GM23338 (cell line): ENCODE data around the gene VAPA. TPM values are rescaled to one million over a fixed set of nuclear protein-coding genes. Genes with fewer than 3 reads are reported as not detected.

ENCODE experiments used
- ATAC-seq: fragments of 200-7000 bp; cut with Tn5 transposase; 3 replicates; pipeline ENCODE4 v1.9.1; 2020
- DNase-seq: peaks from one replicate; pipeline ENCODE4 v3.0.0-alpha.2; 2015; ENCODE audit warnings: low spot score
- H2AFZ ChIP-seq: fragments of 200-600 bp; sonication (generic); 2 replicates; pipeline ENCODE4 v1.8.0; 2016; ENCODE audit warnings: antibody characterized with exemption, mild to moderate bottlenecking, moderate library complexity
- H3F3A ChIP-seq: fragments of 200-600 bp; sonication (generic); replicated peaks from 2 replicates; pipeline ENCODE4 v1.8.0; 2017; ENCODE audit warnings: antibody characterized with exemption, mixed run types, low read depth
- H3K27ac ChIP-seq: fragments of 200-600 bp; sonication (generic); 2 replicates; pipeline ENCODE4 v1.6.1; 2016; ENCODE audit warnings: low read depth
- H3K27me3 ChIP-seq: fragments of 200-600 bp; sonication (generic); 2 replicates; pipeline ENCODE4 v1.8.0; 2016; ENCODE audit warnings: mild to moderate bottlenecking, mixed run types, moderate library complexity; ENCODE audit not compliant: insufficient read depth
- H3K36me3 ChIP-seq: fragments of 200-600 bp; sonication (generic); 2 replicates; pipeline ENCODE4 v1.8.0; 2016; ENCODE audit warnings: mild to moderate bottlenecking; ENCODE audit not compliant: insufficient read depth
- H3K4me1 ChIP-seq: fragments of 200-600 bp; sonication (generic); 2 replicates; pipeline ENCODE4 v1.8.0; 2016; ENCODE audit warnings: mild to moderate bottlenecking, moderate library complexity; ENCODE audit not compliant: insufficient read depth
- H3K4me2 ChIP-seq: fragments of 200-600 bp; sonication (generic); 2 replicates; pipeline ENCODE4 v1.7.1; 2017; ENCODE audit warnings: mixed run types
- H3K4me3 ChIP-seq: fragments of 200-600 bp; sonication (generic); 2 replicates; pipeline ENCODE4 v1.6.1; 2016; ENCODE audit warnings: mixed run types
- H3K79me2 ChIP-seq: fragments of 200-600 bp; sonication (generic); replicated peaks from 2 replicates; pipeline ENCODE4 v1.8.0; 2017; ENCODE audit warnings: mild to moderate bottlenecking; ENCODE audit not compliant: insufficient read depth
- H3K9me2 ChIP-seq: fragments of 200-600 bp; sonication (generic); 2 replicates; pipeline ENCODE4 v1.8.0; 2017; ENCODE audit not compliant: insufficient read depth
- H4K20me1 ChIP-seq: fragments of 200-600 bp; sonication (generic); replicated peaks from 2 replicates; pipeline ENCODE4 v1.8.0; 2017; ENCODE audit warnings: mild to moderate bottlenecking; ENCODE audit not compliant: insufficient read depth
- H3K27ac Mint-ChIP-seq: 2 replicates; pipeline ENCODE4 v1.8.0; 2020; ENCODE audit warnings: inconsistent platforms, mild to moderate bottlenecking, moderate library complexity, mixed read lengths
- H3K27me3 Mint-ChIP-seq: 3 replicates; pipeline ENCODE4 v1.8.0; 2022; ENCODE audit warnings: low read depth, mild to moderate bottlenecking, moderate library complexity, mixed read lengths, inconsistent platforms; ENCODE audit not compliant: insufficient read depth, poor library complexity
- H3K36me3 Mint-ChIP-seq: 3 replicates; pipeline ENCODE4 v1.8.0; 2021; ENCODE audit warnings: low read depth, mild to moderate bottlenecking, inconsistent platforms, moderate library complexity, mixed read lengths
- H3K4me1 Mint-ChIP-seq: 3 replicates; pipeline ENCODE4 v1.8.0; 2020; ENCODE audit warnings: mild to moderate bottlenecking, inconsistent platforms, mixed read lengths
- H3K4me3 Mint-ChIP-seq: 3 replicates; pipeline ENCODE4 v1.8.0; 2021; ENCODE audit warnings: moderate library complexity, mild to moderate bottlenecking, inconsistent platforms, mixed read lengths
- H3K9me3 Mint-ChIP-seq: 3 replicates; pipeline ENCODE4 v1.8.0; 2020; ENCODE audit warnings: moderate library complexity, mild to moderate bottlenecking, inconsistent platforms, mixed read lengths
- CREB1 ChIP-seq: fragments of 250-450 bp; sonication (Bioruptor Pico); IDR thresholded peaks from 2 replicates; pipeline ENCODE4 v1.5.0; 2020; ENCODE audit warnings: low read depth, mild to moderate bottlenecking, moderate library complexity
- CTCF ChIP-seq, 2 experiments: fragments of 200-600 bp in 1 of 2; sonication (generic) in 1 of 2; conservative IDR thresholded peaks; 2 replicates each; pipeline versions ENCODE4 v1.5.1 to v1.6.1; 2016 to 2017; ENCODE audit warnings: antibody characterized with exemption in 2 of 2, low read depth in 2 of 2, mild to moderate bottlenecking in 2 of 2, moderate library complexity in 1 of 2
- EZH2 ChIP-seq: fragments of 200-600 bp; sonication (generic); IDR thresholded peaks from one replicate; pipeline ENCODE4 v1.8.0; 2017; ENCODE audit warnings: antibody characterized with exemption, mild to moderate bottlenecking, low read depth; ENCODE audit not compliant: unreplicated experiment
- EZH2phosphoT487 ChIP-seq: fragments of 200-600 bp; sonication (generic); IDR thresholded peaks from one replicate; pipeline ENCODE4 v1.8.1; 2018; ENCODE audit warnings: antibody characterized with exemption; ENCODE audit not compliant: unreplicated experiment
- JUNB ChIP-seq: IDR thresholded peaks from one replicate; pipeline ENCODE4 v1.6.1; 2016; ENCODE audit warnings: antibody characterized with exemption; ENCODE audit not compliant: unreplicated experiment
- NANOG ChIP-seq: IDR thresholded peaks from 2 replicates; pipeline ENCODE4 v1.6.1; 2016; ENCODE audit warnings: antibody characterized with exemption, borderline replicate concordance
- POLR2AphosphoS5 ChIP-seq: IDR thresholded peaks from 2 replicates; pipeline ENCODE4 v1.6.1; 2016; ENCODE audit warnings: antibody characterized with exemption, low read depth
- STAT1 ChIP-seq: IDR thresholded peaks from one replicate; pipeline ENCODE4 v1.6.1; 2016; ENCODE audit warnings: antibody characterized with exemption; ENCODE audit not compliant: unreplicated experiment
- ZNF114 ChIP-seq: fragments of 250-450 bp; sonication (Bioruptor Pico); IDR thresholded peaks from 2 replicates; pipeline ENCODE4 v1.5.0; 2020; ENCODE audit warnings: mild to moderate bottlenecking, moderate library complexity
- ZNF331 ChIP-seq: fragments of 250-450 bp; sonication (Bioruptor Pico); IDR thresholded peaks from 2 replicates; pipeline ENCODE4 v1.5.0; 2020; ENCODE audit warnings: low read depth, mild to moderate bottlenecking, moderate library complexity
- ZNF462 ChIP-seq: fragments of 250-450 bp; sonication (Bioruptor Pico); IDR thresholded peaks from 2 replicates; pipeline ENCODE4 v1.5.0; 2020; ENCODE audit warnings: mild to moderate bottlenecking, moderate library complexity
- polyA plus RNA-seq: library from polyadenylated mRNA; unstranded; fragments of >200 nt; fragmentation: Nextera tagmentation; extraction: Ambion mirVana; gene quantifications from 2 replicates; pipeline ENCODE4 v1.2.1, GENCODE V29; 2016
- total RNA-seq: library from RNA; depleted of rRNA; stranded (reverse); fragments of >200 nt; shearing (Covaris generic); gene quantifications from 2 replicates; pipeline ENCODE4 v1.2.3, GENCODE V29; 2014
- TF ChIP-seq, protein P1 (sequence below): IDR thresholded peaks from one replicate; pipeline ENCODE4 v1.6.1; 2018; ENCODE audit warnings: antibody characterized with exemption; ENCODE audit not compliant: unreplicated experiment
- TF ChIP-seq, protein P2 (sequence below): IDR thresholded peaks from 2 replicates; pipeline ENCODE4 v1.6.1; 2016; ENCODE audit warnings: antibody characterized with exemption

Gene VAPA
- total and polyA plus RNA-seq, 2 experiments from 2014 or later: 162 to 178 TPM

DNA sequence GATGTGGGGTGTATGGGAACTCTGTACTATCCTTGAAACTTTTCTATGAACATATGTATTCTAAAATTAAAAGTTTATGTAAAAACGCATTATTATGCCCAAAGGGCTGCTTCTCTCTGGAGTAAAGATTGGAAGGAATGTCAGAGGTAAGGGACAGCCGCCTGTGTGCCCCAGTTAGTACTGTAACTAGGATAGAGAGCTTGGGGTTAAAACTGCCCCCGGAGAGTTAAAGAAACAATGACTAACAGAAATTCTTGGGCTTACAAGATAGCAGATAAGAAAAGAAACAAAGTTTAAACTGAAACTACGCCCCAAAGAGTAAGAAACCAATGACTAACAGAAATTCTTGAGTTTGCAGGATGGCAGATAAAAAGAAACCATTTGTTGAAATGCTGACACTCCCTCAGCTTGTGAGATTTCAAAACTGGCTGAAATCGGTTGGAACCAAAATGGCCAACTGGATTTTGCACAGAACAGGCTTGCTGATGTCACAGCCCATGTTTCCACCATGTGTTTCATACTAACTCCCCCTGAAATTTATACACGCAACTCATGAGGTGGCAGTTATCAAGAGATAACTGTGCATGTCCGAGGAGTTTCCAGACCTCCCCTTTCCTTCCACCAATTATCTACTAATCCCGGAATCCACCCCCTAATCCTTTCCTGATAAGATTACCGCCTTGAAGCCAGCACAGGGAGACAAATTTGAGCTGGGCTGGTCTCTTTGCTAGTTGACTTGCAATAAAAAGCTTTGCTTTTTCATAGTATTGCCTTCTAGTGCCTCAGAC lies 36.8 kb upstream of the VAPA start:
- Histone ChIP-seq H3K9me2 (peaks cover 8% of the 10 kb centered on the region; the same call in 1 of the 2 replicates), H3K27ac (no peak overlapping the region), H3K4me1 (no peaks in the 10 kb centered on the region), H3F3A (no peaks in the 10 kb centered on the region), H3K4me2 (no peak overlapping the region), H2AFZ (peak overlapping the region; percentile 40; the same call in 1 of the 2 replicates), H3K36me3 (no peaks in the 10 kb centered on the region), H3K4me3 (no peak overlapping the region), H3K27me3 (no peaks in the 10 kb centered on the region), H3K79me2 (no peaks in the 10 kb centered on the region), H4K20me1 (no peaks in the 10 kb centered on the region)
- peak; percentile 50 for ATAC-seq
- TF ChIP-seq ZNF462 (CRISPR knock-in tag) (no peak), CTCF (conservative IDR thresholded peaks at IDR 0.05; ENCODE audit: low read depth in 2 of 2) (no peak), EZH2phosphoT487 (no peak), NANOG (no peak), JUNB (no peak), STAT1 (no peak), ZNF114 (no peak), EZH2 (no peak), POLR2AphosphoS5 (no peak), CREB1 (CRISPR knock-in tag) (no peak), ZNF331 (CRISPR knock-in tag) (no peak)
- TF ChIP-seq, protein P1, sequence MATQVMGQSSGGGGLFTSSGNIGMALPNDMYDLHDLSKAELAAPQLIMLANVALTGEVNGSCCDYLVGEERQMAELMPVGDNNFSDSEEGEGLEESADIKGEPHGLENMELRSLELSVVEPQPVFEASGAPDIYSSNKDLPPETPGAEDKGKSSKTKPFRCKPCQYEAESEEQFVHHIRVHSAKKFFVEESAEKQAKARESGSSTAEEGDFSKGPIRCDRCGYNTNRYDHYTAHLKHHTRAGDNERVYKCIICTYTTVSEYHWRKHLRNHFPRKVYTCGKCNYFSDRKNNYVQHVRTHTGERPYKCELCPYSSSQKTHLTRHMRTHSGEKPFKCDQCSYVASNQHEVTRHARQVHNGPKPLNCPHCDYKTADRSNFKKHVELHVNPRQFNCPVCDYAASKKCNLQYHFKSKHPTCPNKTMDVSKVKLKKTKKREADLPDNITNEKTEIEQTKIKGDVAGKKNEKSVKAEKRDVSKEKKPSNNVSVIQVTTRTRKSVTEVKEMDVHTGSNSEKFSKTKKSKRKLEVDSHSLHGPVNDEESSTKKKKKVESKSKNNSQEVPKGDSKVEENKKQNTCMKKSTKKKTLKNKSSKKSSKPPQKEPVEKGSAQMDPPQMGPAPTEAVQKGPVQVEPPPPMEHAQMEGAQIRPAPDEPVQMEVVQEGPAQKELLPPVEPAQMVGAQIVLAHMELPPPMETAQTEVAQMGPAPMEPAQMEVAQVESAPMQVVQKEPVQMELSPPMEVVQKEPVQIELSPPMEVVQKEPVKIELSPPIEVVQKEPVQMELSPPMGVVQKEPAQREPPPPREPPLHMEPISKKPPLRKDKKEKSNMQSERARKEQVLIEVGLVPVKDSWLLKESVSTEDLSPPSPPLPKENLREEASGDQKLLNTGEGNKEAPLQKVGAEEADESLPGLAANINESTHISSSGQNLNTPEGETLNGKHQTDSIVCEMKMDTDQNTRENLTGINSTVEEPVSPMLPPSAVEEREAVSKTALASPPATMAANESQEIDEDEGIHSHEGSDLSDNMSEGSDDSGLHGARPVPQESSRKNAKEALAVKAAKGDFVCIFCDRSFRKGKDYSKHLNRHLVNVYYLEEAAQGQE: no peak
- TF ChIP-seq, protein P2, sequence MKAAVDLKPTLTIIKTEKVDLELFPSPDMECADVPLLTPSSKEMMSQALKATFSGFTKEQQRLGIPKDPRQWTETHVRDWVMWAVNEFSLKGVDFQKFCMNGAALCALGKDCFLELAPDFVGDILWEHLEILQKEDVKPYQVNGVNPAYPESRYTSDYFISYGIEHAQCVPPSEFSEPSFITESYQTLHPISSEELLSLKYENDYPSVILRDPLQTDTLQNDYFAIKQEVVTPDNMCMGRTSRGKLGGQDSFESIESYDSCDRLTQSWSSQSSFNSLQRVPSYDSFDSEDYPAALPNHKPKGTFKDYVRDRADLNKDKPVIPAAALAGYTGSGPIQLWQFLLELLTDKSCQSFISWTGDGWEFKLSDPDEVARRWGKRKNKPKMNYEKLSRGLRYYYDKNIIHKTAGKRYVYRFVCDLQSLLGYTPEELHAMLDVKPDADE: no peak
- no peaks in the 10 kb centered on the region; the same call in 2 of the 3 replicates for H3K9me3 Mint-ChIP-seq
- no peaks in the 10 kb centered on the region for H3K36me3 Mint-ChIP-seq
- H3K27me3 Mint-ChIP-seq: no peaks in the 10 kb centered on the region
- H3K4me1 Mint-ChIP-seq: peaks cover 8% of the 10 kb centered on the region; the same call in 2 of the 3 replicates
- DNase-seq: peak; percentile 27
- H3K27ac Mint-ChIP-seq: no peak overlapping the region
- H3K4me3 Mint-ChIP-seq: no peak overlapping the region
